OCI-M1 (cell line): ENCODE data around the gene TEX35.
A peak's percentile ranks its signal among the peaks of the same experiment; 100 is the strongest.

Experiments
- DNase-seq: peaks from one replicate; lab custom pipeline; 2025; lab: John Stamatoyannopoulos, UW

TEX35 gene

DNA sequence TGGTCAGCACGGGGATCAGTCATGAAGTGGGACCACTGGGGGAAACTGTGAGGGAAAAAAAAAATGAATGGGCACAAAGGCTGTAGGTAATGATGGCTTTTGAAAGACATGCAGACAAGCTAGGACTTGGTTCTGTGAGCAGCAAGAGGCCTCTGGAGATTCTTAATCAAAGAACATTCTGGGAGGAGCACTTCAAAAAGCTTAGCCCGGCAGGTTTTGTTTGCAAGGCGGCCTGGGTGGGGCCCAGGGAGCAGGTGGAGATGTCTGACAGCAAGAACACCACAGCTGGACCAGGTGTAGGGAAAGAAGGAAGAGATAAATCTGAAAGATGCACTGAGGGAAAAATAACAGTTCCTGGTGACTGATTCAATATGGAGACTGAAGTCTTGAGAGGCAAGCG is 6.0 kb downstream of the TEX35 start:
- DNase-seq = no peak

DNA sequence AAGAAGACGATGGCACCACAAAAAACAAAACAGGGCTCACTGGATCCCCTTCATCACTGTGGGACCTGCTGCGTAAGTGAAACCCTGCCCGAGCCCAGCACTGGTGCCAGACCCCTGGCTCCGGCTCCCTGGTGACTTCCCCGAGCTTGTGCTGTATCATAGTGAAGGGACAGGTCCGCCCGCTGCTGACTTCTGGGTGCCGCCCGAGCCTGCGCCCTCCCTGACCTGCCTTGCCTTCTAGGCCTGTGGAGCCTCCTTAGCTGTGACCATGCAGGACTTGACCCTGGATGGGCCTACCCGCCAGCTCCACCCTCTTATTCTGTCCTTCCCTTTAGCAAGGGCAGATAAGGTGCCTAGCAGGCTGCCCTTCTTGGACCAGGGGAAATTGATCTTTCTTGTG is 7.9 kb downstream of the TEX35 start:
- no peak for DNase-seq

DNA sequence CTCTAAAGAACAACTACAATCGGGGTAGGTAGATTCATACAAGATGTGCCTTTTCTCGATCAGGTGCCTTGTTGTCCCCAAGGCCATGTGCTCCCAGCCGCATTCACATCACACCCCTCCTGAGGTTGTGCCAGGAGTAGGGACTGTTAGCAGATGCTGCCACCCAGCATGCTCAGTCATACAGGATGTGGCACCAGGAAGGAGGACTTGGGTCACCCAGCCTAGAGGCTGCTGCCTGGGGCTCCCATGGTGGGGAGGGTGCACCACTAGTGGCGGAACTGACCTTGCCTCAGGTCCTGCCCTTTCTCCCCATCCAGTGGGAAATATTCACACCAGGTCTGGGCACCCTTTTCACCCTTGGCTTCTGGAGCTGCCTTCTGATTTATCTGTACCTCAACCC is 8.3 kb downstream of the TEX35 start:
- DNase-seq = no peak

DNA sequence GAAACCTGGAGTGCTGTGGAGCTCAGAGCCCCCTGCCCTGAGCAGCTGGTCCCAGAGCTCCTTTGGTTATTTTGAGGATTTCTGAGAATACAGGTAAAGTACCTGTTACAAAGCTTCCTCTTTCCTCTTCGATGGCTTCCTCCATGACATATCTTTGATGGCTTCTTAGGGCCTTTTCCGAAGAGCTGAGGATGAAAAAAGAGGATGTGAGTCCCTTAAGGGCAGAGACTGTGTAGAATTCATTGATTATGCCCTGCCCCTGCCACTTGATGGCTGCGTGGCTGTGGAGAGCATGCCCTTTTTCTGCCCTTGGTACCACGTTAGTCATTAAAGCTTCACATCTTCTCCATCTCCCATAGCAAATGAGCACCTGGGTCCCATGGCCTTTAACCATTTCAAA is 14.2 kb downstream of the TEX35 start:
- no peak for DNase-seq

DNA sequence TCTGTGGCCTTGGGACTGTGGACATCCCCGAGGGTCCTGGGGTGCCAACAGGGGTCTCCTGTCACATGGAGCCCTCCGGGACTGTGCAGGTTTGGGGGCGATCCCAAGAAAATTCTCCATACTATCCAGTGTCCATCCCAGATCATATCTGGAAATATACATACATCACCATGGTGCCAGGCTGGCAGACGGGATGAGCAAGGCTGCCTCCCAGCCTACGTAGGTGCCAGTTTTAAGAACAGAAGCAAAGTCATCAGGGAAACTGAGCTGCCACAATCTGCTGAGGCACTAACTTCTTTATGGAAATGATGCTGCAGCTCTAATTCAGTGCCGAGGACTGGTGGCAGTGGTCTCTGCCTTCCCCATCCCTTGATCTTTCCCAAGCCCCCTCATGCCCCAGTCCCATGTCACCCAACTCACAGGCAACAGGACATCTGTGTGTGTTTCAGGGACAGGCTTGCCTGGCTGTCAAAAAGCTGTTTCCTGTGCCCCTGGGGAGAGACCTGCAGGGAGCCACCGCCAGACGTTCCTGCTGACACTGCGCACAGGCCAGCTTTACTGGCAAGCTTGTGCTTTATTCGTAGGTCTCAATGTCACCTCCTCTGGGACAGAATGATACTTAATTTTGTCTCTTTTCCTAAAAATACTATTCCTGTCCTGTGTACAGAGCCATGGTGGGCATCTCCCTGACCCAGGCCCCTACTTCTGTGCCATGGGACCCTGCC is 15.5 kb downstream of the TEX35 start:
- DNase-seq = no peak

DNA sequence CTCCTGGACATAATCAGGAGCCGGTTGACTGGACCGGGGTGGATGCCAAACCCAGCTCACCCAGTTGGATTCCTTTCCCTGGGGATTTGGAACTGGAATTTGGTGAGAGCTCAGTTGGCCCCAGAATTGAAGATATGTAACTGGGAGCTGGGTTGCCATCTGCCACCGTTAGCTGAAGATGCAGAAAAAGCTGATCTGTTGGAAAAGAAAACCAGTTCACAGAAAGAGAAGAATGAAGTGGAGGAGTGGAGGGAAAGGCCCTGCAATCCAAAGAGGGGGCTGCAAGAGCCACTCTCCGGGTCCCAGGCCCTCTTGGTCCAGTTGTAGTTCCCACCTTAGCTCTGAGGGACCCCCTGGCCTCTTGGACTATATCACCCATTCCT is 16.0 kb downstream of the TEX35 start:
- no peak for DNase-seq

DNA sequence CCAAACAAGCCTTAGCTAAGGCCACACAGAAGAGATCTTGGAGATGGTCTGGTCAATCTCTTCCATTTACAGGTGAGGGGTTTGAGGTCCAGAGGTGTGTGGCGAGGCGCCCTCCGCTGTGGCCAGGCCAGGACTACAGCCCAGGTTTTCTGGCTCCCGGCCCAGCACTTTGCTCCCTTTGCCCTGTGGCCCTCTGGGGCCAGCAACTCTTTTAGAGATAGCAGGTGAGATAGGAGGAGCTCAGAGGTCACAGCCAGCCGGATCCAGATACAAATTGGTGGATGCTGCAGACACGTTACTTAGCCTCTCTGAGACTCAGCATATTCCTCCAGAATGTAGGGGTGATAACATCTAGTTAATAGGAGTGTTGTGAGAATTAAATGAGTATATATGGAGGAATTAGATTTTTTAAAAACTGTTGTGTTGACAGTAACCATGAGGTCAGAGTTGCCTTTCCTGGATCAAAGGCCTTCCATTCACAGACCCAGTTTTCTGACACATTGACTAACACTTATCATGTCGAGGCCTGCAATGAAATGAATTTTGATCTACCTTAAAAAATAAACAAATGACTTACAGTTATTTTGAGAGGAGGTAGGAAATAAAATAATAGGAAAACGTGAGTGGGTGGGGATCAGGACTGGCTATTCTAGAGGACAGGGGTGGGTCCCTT is 16.6 kb downstream of the TEX35 start:
- no peak for DNase-seq

DNA sequence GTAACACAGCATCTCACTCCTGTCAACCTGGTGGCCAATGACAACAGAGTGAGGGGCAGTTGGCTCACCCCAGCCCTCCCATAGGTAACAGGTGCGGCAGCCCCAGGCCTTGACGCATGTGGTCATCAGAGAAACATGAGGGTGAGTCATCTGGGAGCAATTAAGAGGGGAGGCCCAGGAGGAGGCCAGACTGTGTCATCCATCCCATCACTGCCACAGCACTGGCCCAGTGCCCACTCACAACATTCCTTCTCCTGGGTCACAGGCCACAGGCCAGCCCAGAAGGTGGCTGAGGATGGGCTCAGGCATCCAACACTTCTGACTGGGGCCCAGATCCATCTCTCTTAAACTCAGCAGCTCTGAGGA is 17.1 kb downstream of the TEX35 start:
- DNase-seq = no peak

DNA sequence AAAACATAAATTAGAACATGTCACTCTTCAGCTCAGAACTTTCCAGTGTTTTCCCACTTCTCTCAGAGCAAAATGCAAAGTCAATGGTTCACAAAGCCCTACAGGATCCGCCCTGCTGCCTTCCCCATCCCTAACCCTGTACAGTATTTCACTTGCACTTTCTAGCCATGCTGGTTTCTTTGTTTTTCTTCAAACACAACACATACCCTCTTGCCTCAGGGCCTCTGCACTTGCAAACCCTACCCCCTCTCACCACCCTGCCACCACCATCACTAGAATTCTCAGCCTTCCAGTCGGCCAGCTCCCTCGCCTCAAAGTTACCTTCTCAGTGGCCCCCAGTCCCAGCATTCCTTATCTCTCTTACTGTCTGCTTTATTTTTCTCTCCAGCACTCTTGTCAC is 17.6 kb downstream of the TEX35 start:
- DNase-seq = no peak

DNA sequence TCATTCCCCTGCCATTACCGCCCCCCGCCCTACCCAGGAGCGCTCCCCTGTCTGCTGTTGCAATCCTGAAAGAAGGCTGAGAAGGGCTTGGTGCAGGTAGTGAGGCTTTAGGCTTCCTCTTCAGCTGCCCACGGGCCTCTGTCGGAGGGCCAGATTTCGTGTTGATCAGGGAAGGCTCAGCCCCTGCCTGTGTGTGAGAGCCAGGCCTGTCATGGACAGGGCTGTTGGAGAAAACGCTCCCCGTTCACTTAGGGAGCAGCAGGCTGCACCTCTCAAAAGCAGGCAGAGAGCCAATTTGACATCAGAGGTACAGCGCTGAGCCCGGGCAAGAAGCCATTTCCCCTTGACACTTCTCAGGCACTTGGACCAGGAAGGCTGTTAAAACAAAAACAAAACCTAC is 19.0 kb downstream of the TEX35 start:
- no peak for DNase-seq

DNA sequence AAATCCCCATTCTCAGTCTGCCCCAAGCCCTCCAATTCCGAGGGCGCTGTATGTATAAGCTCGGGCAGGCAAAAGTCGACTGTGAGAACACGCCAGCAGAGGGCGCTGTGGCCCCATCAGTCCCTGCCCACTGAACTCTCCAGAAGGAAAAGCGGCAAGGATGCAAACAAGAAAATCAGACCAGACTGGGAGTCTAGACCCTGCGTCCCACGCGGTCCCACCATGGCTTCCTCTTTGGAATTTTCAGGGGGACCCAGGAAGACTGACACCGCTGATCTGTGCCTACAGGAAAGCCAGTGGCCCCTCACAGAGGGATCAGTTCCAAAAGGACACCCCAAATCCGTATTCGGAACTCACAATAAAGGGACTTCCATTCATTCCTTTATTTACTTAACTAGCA is 19.5 kb downstream of the TEX35 start:
- peak; percentile 89 for DNase-seq

DNA sequence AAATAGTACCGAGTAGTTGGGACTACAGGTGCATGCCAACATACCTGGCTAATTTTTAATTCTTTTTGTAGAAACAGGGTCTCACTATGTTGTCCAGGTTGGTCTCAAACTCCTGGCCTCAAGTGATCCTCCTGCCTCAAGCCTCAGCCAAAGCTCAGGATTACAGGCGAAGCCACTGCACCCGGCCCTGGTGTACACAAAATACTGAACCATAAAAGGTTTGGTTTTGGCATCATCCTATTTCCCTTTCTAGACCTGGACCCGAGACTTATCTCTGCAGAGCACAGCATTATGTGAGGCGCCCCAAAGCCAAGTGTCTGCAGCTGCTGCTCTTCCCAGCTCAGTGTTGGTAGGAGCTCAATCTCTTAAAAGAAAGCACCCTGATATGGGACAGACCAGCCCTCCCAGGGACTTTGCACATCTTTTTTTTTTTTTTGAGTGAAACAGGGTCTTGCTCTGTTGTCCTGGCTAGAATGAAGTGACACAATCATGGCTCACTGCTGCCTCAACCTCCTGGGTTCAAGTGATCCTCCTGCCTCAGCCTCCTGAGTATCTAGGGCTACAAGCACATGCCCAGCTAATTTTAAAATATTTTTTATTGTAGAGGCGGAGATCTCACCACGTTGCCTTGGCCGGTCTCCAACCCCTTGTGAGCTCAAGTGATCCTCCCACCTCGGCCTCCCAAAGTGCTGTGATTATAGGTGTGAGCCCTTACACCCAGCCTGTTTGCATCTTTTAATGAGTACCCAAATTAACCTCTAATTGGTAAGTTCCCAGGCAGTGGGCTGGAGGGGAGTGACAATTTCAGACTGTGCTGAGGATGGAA is 20.4 kb downstream of the TEX35 start:
- DNase-seq = no peak

DNA sequence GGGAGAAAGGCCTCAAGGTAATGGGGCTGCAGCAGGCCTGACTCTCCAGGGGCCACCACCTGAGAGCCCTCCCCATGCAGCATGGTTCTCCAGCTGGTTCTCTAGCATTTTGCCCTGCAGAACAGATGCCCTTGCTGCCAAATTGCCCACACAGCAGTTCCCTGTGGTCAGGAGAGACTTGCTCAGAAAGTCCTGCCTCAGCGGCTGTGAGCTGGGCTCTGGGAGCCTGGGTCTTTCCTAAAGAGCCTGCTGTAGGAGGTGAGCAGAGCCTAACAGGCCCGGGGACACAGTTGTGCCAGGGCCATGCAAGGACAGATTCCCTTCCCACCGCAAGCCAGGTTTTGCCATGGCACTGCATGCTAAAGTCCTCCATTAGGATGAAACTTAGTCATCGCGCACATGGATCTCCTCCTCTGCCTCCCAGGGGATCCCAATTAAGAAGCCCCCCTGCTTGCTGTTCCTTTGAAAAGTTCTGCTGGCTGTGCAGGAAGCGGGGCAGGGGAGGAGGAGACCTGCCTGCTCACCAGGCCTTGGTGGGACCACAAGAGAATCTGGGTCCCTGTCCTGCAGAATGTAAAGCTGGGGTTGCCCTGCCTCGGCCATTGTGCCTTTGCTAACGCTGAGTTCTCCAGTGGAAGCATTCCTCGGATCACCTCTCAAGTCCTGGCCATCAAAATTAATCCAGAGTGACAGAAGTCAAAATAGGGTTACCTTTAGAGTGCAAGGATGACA is 21.4 kb downstream of the TEX35 start:
- DNase-seq = no peak

DNA sequence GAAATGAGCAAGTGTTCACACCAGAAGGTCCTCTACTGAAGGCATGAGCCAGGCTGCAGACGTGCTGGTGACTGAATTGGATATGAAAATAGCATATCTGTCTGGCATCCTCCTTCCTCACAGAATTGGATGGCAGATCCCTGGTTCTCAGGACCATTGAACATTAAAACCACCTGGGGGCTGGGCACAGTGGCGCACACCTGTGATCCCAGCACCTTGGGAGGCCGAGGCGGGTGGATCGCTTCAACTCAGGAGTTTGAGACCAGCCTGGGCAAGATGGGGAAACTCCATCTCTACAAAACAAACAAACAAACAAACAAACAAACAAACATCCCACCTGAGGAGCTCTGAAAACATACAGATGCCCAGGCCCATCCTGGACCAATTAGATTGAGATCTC is 23.4 kb downstream of the TEX35 start:
- no peak for DNase-seq

DNA sequence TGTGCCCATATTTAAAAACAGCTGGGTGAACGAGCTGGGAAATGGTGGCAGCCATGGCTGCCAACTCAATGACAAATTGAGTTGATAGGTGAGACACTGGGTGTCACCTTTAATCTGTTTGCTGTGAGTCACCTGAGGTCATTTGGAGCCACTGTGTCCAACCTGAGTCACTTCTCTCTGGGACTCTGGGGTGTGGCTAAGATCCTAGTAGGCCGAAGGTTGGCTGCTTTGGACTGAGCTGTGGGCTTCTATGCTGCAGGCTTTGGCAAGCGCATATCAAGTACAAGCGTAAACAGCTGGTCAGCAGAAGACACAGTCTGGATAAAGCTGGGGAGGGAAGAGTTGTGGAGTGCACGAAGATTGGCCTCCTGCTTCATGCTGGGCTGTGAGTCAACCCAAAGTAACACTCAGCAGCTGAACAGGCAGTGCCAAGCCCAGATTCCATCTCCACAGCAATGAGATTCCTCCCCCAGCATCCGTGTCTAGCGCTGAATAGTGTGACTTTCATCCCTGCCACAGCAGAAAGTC is 24.0 kb downstream of the TEX35 start:
- no peak for DNase-seq

DNA sequence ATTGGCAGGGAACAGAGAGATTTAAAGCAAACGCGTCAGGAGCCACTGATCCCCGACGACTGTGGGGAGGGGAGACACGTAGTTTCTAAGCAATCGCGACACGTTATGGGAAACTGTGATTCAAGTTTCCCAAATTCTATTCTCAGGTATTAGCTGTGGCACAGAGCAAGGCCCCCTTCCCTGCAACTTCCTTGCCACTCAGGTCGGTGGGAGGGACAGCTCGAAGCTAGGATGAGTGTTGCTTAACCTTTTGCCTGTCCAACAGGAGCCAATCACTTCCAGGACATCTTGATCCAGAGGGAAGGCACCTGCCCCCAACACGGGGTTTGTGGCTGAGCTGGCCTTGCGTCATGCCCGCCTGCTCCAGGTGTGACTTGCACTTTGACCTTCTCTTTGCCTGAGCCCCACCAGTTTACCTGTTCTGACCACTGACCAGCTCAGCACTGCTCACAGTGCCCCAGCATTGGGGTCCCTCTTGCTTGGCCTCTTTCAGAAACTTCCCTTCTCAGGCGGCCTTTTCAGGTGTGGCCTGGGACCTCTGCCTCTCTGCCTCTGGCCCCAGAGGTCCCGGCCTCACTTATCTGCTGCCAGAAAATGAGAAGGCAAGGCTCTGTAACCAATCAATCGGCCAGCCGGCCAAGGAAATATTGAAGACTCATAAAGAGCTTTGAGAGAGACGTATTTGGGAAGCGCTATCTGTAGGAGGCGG is 24.6 kb downstream of the TEX35 start:
- DNase-seq = no peak

DNA sequence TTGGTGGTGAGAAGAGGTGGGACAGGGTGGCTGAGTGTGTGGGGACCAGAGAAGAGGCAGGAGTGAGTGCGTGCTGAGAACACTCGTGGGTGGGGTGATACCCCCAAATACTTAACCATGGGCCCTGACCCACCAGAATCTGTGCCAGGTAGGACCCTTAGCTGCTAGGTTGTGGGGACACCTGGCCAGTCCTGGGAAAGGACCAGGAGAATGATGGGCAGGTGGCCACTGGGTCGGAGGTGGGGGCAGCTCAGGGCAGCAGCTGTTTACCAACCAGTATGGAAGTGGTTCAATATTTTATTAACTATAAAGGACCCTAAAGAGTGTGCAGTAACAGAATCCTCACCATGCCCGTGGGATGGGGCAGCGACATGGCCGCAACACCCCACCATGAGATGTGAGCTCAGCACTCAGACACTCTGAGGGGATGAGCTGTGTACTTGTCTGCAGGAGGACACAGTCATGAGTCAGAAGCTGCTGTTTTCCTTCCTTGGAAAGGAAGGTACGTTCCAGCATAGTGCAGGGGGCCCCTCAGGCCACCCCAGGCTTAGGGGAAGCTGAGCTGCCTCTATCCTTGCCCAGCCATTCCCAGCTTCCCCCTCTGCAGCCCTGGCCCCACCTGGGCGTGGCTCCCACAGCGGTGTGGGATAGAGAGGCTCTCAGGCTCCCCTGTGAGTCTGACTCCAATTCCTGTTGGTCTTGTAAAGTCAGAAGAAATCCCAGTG is 25.4 kb downstream of the TEX35 start:
- no peak for DNase-seq

DNA sequence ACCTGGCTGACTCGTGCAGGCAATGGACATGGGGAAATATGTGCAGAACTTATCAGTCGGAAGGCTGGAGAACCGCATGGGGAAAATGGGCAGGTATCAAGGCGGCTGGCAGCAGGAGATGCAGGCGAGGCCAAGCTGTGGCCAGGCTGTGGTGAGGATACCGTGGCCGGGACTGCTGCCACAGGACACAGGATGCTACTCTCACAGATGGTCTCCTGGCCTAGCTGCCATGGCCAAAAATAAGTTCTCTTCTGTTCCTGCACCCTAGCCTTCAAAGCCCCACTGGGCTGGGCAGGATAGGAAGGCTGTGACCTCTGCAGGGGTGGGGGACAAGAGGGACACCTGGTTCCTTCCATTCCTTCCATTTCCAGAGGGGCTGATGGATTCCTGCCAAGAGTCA is 26.4 kb downstream of the TEX35 start:
- no peak for DNase-seq

DNA sequence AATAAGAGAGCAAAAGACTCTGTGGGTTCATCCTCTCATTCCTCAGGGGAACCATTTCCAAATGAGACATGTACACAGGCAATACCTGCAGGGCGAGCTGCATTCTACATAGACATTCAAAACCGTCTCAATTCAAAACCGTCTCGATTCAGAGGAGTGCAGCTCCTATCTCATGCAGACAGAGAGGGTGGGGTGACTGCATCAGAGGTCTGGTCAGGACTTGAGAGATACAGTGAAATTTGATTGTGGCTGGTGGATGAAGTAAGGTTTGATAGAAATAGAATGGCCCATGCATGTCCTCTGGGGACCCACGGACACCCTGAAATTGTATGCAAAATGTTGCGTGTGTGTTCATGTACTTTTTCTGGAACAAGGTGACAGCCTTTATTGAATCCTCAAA is 27.3 kb downstream of the TEX35 start:
- DNase-seq = peak; percentile 38

DNA sequence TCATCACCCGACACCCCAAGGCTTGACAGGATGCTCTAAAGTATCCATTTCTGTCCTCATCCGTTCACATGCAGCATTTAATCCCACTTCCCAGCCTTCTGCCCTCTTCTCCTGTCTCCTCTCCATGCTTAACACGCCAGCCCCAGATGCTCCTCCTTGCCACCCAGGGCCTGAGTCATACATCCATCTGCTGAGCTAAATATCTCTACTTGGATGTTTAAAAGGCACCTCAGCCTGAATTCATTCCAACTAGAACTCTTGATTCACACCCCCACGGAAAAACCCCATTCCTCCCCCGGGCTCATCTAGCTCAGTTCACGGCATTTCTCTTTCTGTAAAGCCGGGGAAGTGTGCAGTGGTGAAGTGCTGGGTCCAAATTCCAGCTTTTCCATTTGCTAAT is 27.7 kb downstream of the TEX35 start:
- no peak for DNase-seq

DNA sequence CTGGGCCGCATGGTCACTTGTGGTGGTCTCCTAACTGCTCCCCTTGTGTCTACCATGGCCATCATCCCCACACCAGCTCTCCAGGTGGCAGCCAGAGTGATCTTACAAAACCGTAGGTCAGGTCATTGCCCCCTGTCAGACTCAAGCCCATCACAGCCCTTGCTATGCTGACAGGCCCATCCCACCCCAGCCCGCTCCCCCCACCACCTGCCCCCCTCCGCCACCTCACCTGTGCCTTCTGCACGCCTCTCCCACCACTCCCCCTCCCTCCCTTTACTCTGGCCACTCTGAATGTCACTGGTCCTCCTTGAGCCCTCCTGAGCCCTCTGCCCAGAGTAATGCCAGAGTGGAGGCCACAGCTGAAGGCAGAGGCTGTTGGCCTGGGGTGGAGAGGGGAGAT is 28.5 kb downstream of the TEX35 start:
- no peak for DNase-seq
